Natural killer cell (primary cell): ENCODE results near the gene CEMIP. TPM values are rescaled to one million over a fixed set of nuclear protein-coding genes. Genes with fewer than 3 reads are reported as not detected.
"Not testable (repeated sequence)": the region's sequence is repeated elsewhere in the genome, so short reads cannot be mapped to it uniquely, and the experiment has no call there.

Source experiments
- ATAC-seq, 3 donors: fragments of 150-1000 bp in 2 of 3; fragments of 200-7000 bp in 1 of 3; cut with Tn5 transposase; 1 replicate in 1 of 3; 2 replicates in 2 of 3; pipeline ENCODE4 v1.10.0; 2021; ENCODE audit warnings: mild to moderate bottlenecking in 2 of 3, moderate library complexity in 2 of 3
- DNase-seq, 2 donors: peaks; one replicate each; pipeline versions ENCODE4 v3.0.0 to v3.0.0-alpha.2; 2013 to 2021; ENCODE audit warnings: mixed read lengths in 1 of 2
- H3K27ac ChIP-seq: one replicate; pipeline ENCODE4 v1.5.1; 2013; ENCODE audit warnings: mild to moderate bottlenecking, low read length
- H3K27me3 ChIP-seq: one replicate; pipeline ENCODE4 v1.6.1; 2013; ENCODE audit warnings: low read length; ENCODE audit not compliant: control insufficient read depth, insufficient read depth
- H3K36me3 ChIP-seq: one replicate; pipeline ENCODE4 v1.6.1; 2013; ENCODE audit warnings: low read length; ENCODE audit not compliant: control insufficient read depth, insufficient read depth
- H3K4me1 ChIP-seq: one replicate; pipeline ENCODE4 v1.6.1; 2013; ENCODE audit warnings: low read length; ENCODE audit not compliant: control insufficient read depth, insufficient read depth
- H3K4me3 ChIP-seq: one replicate; pipeline ENCODE4 v1.5.1; 2013; ENCODE audit warnings: low read length
- H3K9me3 ChIP-seq: one replicate; pipeline ENCODE4 v1.6.1; 2013; ENCODE audit warnings: low read length; ENCODE audit not compliant: control insufficient read depth, insufficient read depth
- H3K27ac Mint-ChIP-seq, 2 donors: one replicate each; pipeline ENCODE4 v1.8.0; 2022; ENCODE audit warnings: mild to moderate bottlenecking in 2 of 2, mixed read lengths in 2 of 2, moderate library complexity in 1 of 2
- H3K27me3 Mint-ChIP-seq, 2 donors: one replicate each; pipeline ENCODE4 v1.8.0; 2022; ENCODE audit warnings: low read depth in 2 of 2, mixed read lengths in 2 of 2
- H3K36me3 Mint-ChIP-seq: one replicate; pipeline ENCODE4 v1.8.0; 2022; ENCODE audit warnings: mixed read lengths
- H3K4me1 Mint-ChIP-seq, 2 donors: one replicate each; pipeline ENCODE4 v1.8.0; 2022; ENCODE audit warnings: mixed read lengths in 2 of 2
- H3K4me3 Mint-ChIP-seq: one replicate; pipeline ENCODE4 v1.8.0; 2022; ENCODE audit warnings: mild to moderate bottlenecking, moderate library complexity, mixed read lengths
- H3K9me3 Mint-ChIP-seq, 2 donors: one replicate each; pipeline ENCODE4 v1.8.0; 2022; ENCODE audit warnings: mixed read lengths in 2 of 2
- CTCF ChIP-seq: fragments of 200-600 bp; IDR thresholded peaks from one replicate; pipeline ENCODE4 v1.8.0; 2022; ENCODE audit warnings: antibody characterized with exemption
- WGBS: methylation state at CpG from one replicate; pipeline ENCODE4 v1.1.7; 2013; ENCODE audit warnings: missing lambda C conversion rate; ENCODE audit not compliant: insufficient coverage; 5-methylcytosine and 5-hydroxymethylcytosine counted together
- intact Hi-C: fragments of 100-400 bp; cut with micrococcal nuclease; formaldehyde crosslinking; loops from one replicate; pipeline ENCODE4 v1.14.2; 2022
- total RNA-seq, 4 donors: library from RNA; stranded (reverse); fragments of 120-200 nt in 1 of 4; gene quantifications; one replicate each; pipeline versions ENCODE4 v1.2.3 to v1.2.4, GENCODE V29; 2013 to 2022

Gene CEMIP
- total RNA-seq, 3 donors from 2014 or later (not counting 1 experiment from before 2014, with no cell fraction given): 0.07 to 0.82 TPM; not detected in 1

GRCh38 chr15:80957556-80957955 is 178.4 kb downstream of the CEMIP start:
- Mint-ChIP-seq H3K4me3 (no peak overlapping the region), H3K27me3 (no peaks in the 10 kb centered on the region), H3K4me1 (peaks cover 19 to 35% of the 10 kb centered on the region in 2 donors), H3K27ac (peak overlapping the region in 1 of 2 donors; percentile 66), H3K9me3 (no peaks in the 10 kb centered on the region), H3K36me3 (no peaks in the 10 kb centered on the region)
- Histone ChIP-seq H3K27me3 (no peaks in the 10 kb centered on the region), H3K36me3 (peaks cover 4% of the 10 kb centered on the region), H3K27ac (no peak overlapping the region), H3K9me3 (no peaks in the 10 kb centered on the region), H3K4me3 (no peak overlapping the region), H3K4me1 (no peaks in the 10 kb centered on the region)
- WGBS: 86% methylated on average over 2 of the region's 2 CpGs
- no peak for DNase-seq
- no peak for TF ChIP-seq CTCF
- intact Hi-C loops: no loop called here
- ATAC-seq: no peak

GRCh38 chr15:80957976-80958375 is 178.8 kb downstream of the CEMIP start:
- Mint-ChIP-seq H3K9me3 (no peaks in the 10 kb centered on the region), H3K27me3 (no peaks in the 10 kb centered on the region), H3K4me3 (no peak overlapping the region), H3K4me1 (peaks cover 23 to 36% of the 10 kb centered on the region in 2 donors), H3K36me3 (no peaks in the 10 kb centered on the region), H3K27ac (peak overlapping the region in 1 of 2 donors; percentile 66)
- no peak for TF ChIP-seq CTCF
- DNase-seq (no peak), ATAC-seq (no peak)
- WGBS: 93% methylated on average over 2 of the region's 2 CpGs
- no peaks in the 10 kb centered on the region for H3K4me1 ChIP-seq
- peaks cover 2% of the 10 kb centered on the region for H3K36me3 ChIP-seq
- no peak overlapping the region for H3K27ac ChIP-seq
- intact Hi-C loops: no loop called here
- H3K27me3 ChIP-seq: no peaks in the 10 kb centered on the region
- no peak overlapping the region for H3K4me3 ChIP-seq
- no peaks in the 10 kb centered on the region for H3K9me3 ChIP-seq

- no peaks in the 10 kb centered on the region for H3K27me3 ChIP-seq
- ATAC-seq (no peak), DNase-seq (no peak)
- peaks cover 2% of the 10 kb centered on the region for H3K36me3 ChIP-seq
- H3K4me1 ChIP-seq: no peaks in the 10 kb centered on the region
- no peak for TF ChIP-seq CTCF
- H3K27me3 Mint-ChIP-seq: no peaks in the 10 kb centered on the region
- no peaks in the 10 kb centered on the region for H3K36me3 Mint-ChIP-seq
- intact Hi-C loops: no loop called here
- WGBS: 93% methylated on average over 9 of the region's 9 CpGs
- no peak overlapping the region for H3K4me3 Mint-ChIP-seq
- no peaks in the 10 kb centered on the region for H3K9me3 Mint-ChIP-seq
- no peak overlapping the region for H3K27ac ChIP-seq
- no peak overlapping the region for H3K4me3 ChIP-seq
- no peak overlapping the region for H3K27ac Mint-ChIP-seq
- peaks cover 23 to 31% of the 10 kb centered on the region in 2 donors for H3K4me1 Mint-ChIP-seq
- H3K9me3 ChIP-seq: no peaks in the 10 kb centered on the region
Observed at GRCh38 chr15:80958818-80959495, 179.8 kb downstream of the CEMIP start.

GRCh38 chr15:80965454-80965853 is 186.3 kb downstream of the CEMIP start:
- H3K4me1 ChIP-seq, DNase-seq, H3K4me3 ChIP-seq, H3K27me3 ChIP-seq, H3K9me3 Mint-ChIP-seq, H3K36me3 ChIP-seq, ATAC-seq, H3K9me3 ChIP-seq, H3K27me3 Mint-ChIP-seq, intact Hi-C loops, H3K27ac ChIP-seq, H3K36me3 Mint-ChIP-seq, H3K27ac Mint-ChIP-seq, H3K4me3 Mint-ChIP-seq: not testable (repeated sequence)
- H3K4me1 Mint-ChIP-seq: peaks cover 24 to 31% of the 10 kb centered on the region in 2 donors
